Skeletal muscle tissue (tissue), 4 donors: Measurements from ENCODE around the gene AGL. TPM values are rescaled to one million over a fixed set of nuclear protein-coding genes. Genes with fewer than 3 reads are reported as not detected.
A peak's percentile ranks its signal among the peaks of the same experiment; 100 is the strongest.
"Not testable (repeated sequence)": the region's sequence is repeated elsewhere in the genome, so short reads cannot be mapped to it uniquely, and the experiment has no call there.

ENCODE experiments used
- H3K27ac ChIP-seq: one replicate; pipeline ENCODE4 v1.7.0; 2013; ENCODE audit warnings: mild to moderate bottlenecking, low read depth, low read length, inconsistent platforms
- H3K27me3 ChIP-seq, 3 donors: one replicate each; pipeline ENCODE4 v1.7.0; 2013; ENCODE audit warnings: low read length in 3 of 3; ENCODE audit not compliant: control insufficient read depth in 3 of 3, insufficient read depth in 3 of 3
- H3K36me3 ChIP-seq, 3 donors: one replicate each; pipeline ENCODE4 v1.7.0; 2013; ENCODE audit warnings: low read length in 3 of 3; ENCODE audit not compliant: control insufficient read depth in 3 of 3, insufficient read depth in 3 of 3
- H3K4me1 ChIP-seq, 3 donors: one replicate each; pipeline ENCODE4 v1.7.0; 2013; ENCODE audit warnings: low read length in 3 of 3, mild to moderate bottlenecking in 3 of 3; ENCODE audit not compliant: control insufficient read depth in 3 of 3, insufficient read depth in 3 of 3
- H3K4me3 ChIP-seq, 3 donors: one replicate each; pipeline ENCODE4 v1.7.0; 2013; ENCODE audit warnings: low read length in 3 of 3
- H3K9ac ChIP-seq, 3 donors: one replicate each; pipeline ENCODE4 v1.7.0; 2013; ENCODE audit warnings: low read length in 3 of 3, mild to moderate bottlenecking in 3 of 3, moderate library complexity in 2 of 3, low read depth in 1 of 3
- H3K9me3 ChIP-seq, 3 donors: one replicate each; pipeline ENCODE4 v1.7.0; 2013; ENCODE audit warnings: low read length in 3 of 3; ENCODE audit not compliant: control insufficient read depth in 3 of 3
- total RNA-seq: library from RNA; depleted of rRNA; stranded (reverse); fragments of >200 nt; gene quantifications from one replicate; pipeline ENCODE4 v1.2.3, GENCODE V29; 2014
- donor health status: Osteomylitis.

Gene AGL
- total RNA-seq, 1 donor from 2014 or later: 156 TPM

GRCh38 chr1:99956755-99957154 lies 106.6 kb downstream of the AGL start:
- H3K9ac ChIP-seq: no peak overlapping the region
- no peak overlapping the region for H3K4me3 ChIP-seq
- H3K27ac ChIP-seq: no peak overlapping the region
- H3K4me1 ChIP-seq: no peaks in the 10 kb centered on the region
- no peaks in the 10 kb centered on the region for H3K27me3 ChIP-seq
- no peaks in the 10 kb centered on the region for H3K36me3 ChIP-seq
- no peaks in the 10 kb centered on the region for H3K9me3 ChIP-seq

- H3K27ac ChIP-seq: no peak overlapping the region
- H3K9ac ChIP-seq: no peak overlapping the region
- H3K4me1 ChIP-seq: no peaks in the 10 kb centered on the region
- H3K4me3 ChIP-seq: no peak overlapping the region
- no peaks in the 10 kb centered on the region for H3K9me3 ChIP-seq
- no peaks in the 10 kb centered on the region for H3K36me3 ChIP-seq
- H3K27me3 ChIP-seq: no peaks in the 10 kb centered on the region
Measured at GRCh38 chr1:99957818-99958217, 107.7 kb downstream of the AGL start.

- not testable (repeated sequence) for H3K27ac ChIP-seq, H3K4me3 ChIP-seq, H3K36me3 ChIP-seq, H3K4me1 ChIP-seq, H3K9me3 ChIP-seq, H3K9ac ChIP-seq, H3K27me3 ChIP-seq
Measured at GRCh38 chr1:99959189-99959705, 109.1 kb downstream of the AGL start.

- H3K36me3 ChIP-seq, H3K27me3 ChIP-seq, H3K4me1 ChIP-seq, H3K4me3 ChIP-seq, H3K27ac ChIP-seq, H3K9me3 ChIP-seq, H3K9ac ChIP-seq: not testable (repeated sequence)
Measured at GRCh38 chr1:99960260-99960659, 110.1 kb downstream of the AGL start.

GRCh38 chr1:99963041-99963795 lies 113.1 kb downstream of the AGL start:
- Histone ChIP-seq H3K9me3 (no peaks in the 10 kb centered on the region), H3K27ac (no peak overlapping the region), H3K9ac (no peak overlapping the region), H3K4me3 (no peak overlapping the region), H3K36me3 (no peaks in the 10 kb centered on the region), H3K4me1 (no peaks in the 10 kb centered on the region), H3K27me3 (no peaks in the 10 kb centered on the region)

GRCh38 chr1:99964806-99965205 lies 114.6 kb downstream of the AGL start:
- Histone ChIP-seq H3K36me3 (no peaks in the 10 kb centered on the region), H3K9me3 (no peaks in the 10 kb centered on the region), H3K4me1 (peaks cover 5 to 8% (median 8%) of the 10 kb centered on the region in 3 donors), H3K4me3 (no peak overlapping the region), H3K27ac (no peak overlapping the region), H3K27me3 (no peaks in the 10 kb centered on the region), H3K9ac (no peak overlapping the region)

GRCh38 chr1:99965646-99966375 lies 115.7 kb downstream of the AGL start:
- no peaks in the 10 kb centered on the region for H3K36me3 ChIP-seq
- H3K9ac ChIP-seq: no peak overlapping the region
- H3K4me3 ChIP-seq: no peak overlapping the region
- no peaks in the 10 kb centered on the region for H3K9me3 ChIP-seq
- H3K27me3 ChIP-seq: no peaks in the 10 kb centered on the region
- peaks cover 9 to 15% (median 13%) of the 10 kb centered on the region in 3 donors for H3K4me1 ChIP-seq
- H3K27ac ChIP-seq: no peak overlapping the region

- Histone ChIP-seq H3K9me3 (no peaks in the 10 kb centered on the region), H3K4me1 (peaks cover 11 to 16% (median 15%) of the 10 kb centered on the region in 3 donors), H3K4me3 (no peak overlapping the region), H3K27me3 (no peaks in the 10 kb centered on the region), H3K36me3 (no peaks in the 10 kb centered on the region), H3K27ac (no peak overlapping the region), H3K9ac (no peak overlapping the region)
Measured at GRCh38 chr1:99968214-99968613, 118.1 kb downstream of the AGL start.

- H3K9me3 ChIP-seq: no peaks in the 10 kb centered on the region
- H3K4me3 ChIP-seq: peak overlapping the region; percentile 94 to 98 (median 96)
- H3K9ac ChIP-seq: peak overlapping the region; percentile 90 to 93 (median 92)
- H3K4me1 ChIP-seq: peaks cover 11 to 16% (median 15%) of the 10 kb centered on the region in 3 donors
- no peaks in the 10 kb centered on the region for H3K27me3 ChIP-seq
- H3K36me3 ChIP-seq: no peaks in the 10 kb centered on the region
- peak overlapping the region; percentile 68 for H3K27ac ChIP-seq
Measured at GRCh38 chr1:99969260-99969728, 119.1 kb downstream of the AGL start.
